Liver (tissue), 3 donors: ENCODE data around the gene DIP2C.

Experiments used
- ATF3 ChIP-seq: IDR thresholded peaks from 2 replicates; pipeline ENCODE4 v1.6.1; 2016; ENCODE audit warnings: antibody characterized with exemption
- CTCF ChIP-seq: fragments of 150-350 bp; IDR thresholded peaks from 2 replicates; pipeline ENCODE4 v1.5.1; 2017; ENCODE audit warnings: improper control_type of control experiment, low read depth, low read length; ENCODE audit not compliant: missing input control
- EGR1 ChIP-seq, 2 donors: IDR thresholded peaks; 2 replicates each; pipeline ENCODE4 v1.6.1; 2016 to 2018; ENCODE audit warnings: antibody characterized with exemption in 2 of 2, low read depth in 2 of 2
- FOXA1 ChIP-seq: IDR thresholded peaks from 2 replicates; pipeline ENCODE4 v1.6.1; 2016; ENCODE audit warnings: antibody characterized with exemption
- GABPA ChIP-seq, 2 donors: IDR thresholded peaks in 1 of 2; conservative IDR thresholded peaks in 1 of 2; 2 replicates each; pipeline ENCODE4 v1.6.1; 2016; ENCODE audit warnings: antibody characterized with exemption in 2 of 2, mild to moderate bottlenecking in 1 of 2, moderate library complexity in 1 of 2
- HNF4A ChIP-seq, 2 donors: conservative IDR thresholded peaks; 2 replicates each; pipeline ENCODE4 v1.6.1; 2016; ENCODE audit warnings: antibody characterized with exemption in 2 of 2, mild to moderate bottlenecking in 2 of 2
- JUND ChIP-seq, 2 donors: IDR thresholded peaks; 2 replicates each; pipeline ENCODE4 v1.6.1; 2016; ENCODE audit warnings: antibody characterized with exemption in 2 of 2
- MAX ChIP-seq: IDR thresholded peaks from 2 replicates; pipeline ENCODE4 v1.6.1; 2016; ENCODE audit warnings: antibody characterized with exemption
- RAD21 ChIP-seq, 2 donors: IDR thresholded peaks; 2 replicates each; pipeline ENCODE4 v1.6.1; 2016; ENCODE audit warnings: antibody characterized with exemption in 2 of 2, mild to moderate bottlenecking in 2 of 2
- REST ChIP-seq: IDR thresholded peaks from 2 replicates; pipeline ENCODE4 v1.6.1; 2016; ENCODE audit warnings: antibody characterized with exemption, mild to moderate bottlenecking
- SP1 ChIP-seq: IDR thresholded peaks from 2 replicates; pipeline ENCODE4 v1.6.1; 2018; ENCODE audit warnings: antibody characterized with exemption, mild to moderate bottlenecking
- TAF1 ChIP-seq: conservative IDR thresholded peaks from 2 replicates; pipeline ENCODE4 v1.6.1; 2016; ENCODE audit warnings: antibody characterized with exemption, mild to moderate bottlenecking
- YY1 ChIP-seq: IDR thresholded peaks from 2 replicates; pipeline ENCODE4 v1.6.1; 2016; ENCODE audit warnings: antibody characterized with exemption, mild to moderate bottlenecking
- donor health status: healthy.
- donor health status: healthy.

- TF ChIP-seq MAX, result no peak
- TF ChIP-seq CTCF, result no peak
- no peak for TF ChIP-seq RAD21 (IDR thresholded peaks at IDR 0.05)
- TF ChIP-seq ATF3, result no peak
- no peak for TF ChIP-seq TAF1
- TF ChIP-seq JUND (IDR thresholded peaks at IDR 0.05), result no peak
- TF ChIP-seq EGR1 (IDR thresholded peaks at IDR 0.05; ENCODE audit: low read depth in 2 of 2), result no peak
- no peak for TF ChIP-seq YY1
- no peak for TF ChIP-seq GABPA (IDR thresholded peaks at IDR 0.05 in 1 of 2, conservative IDR thresholded peaks at IDR 0.05 in 1 of 2)
- TF ChIP-seq FOXA1, result no peak
- no peak for TF ChIP-seq SP1
- no peak for TF ChIP-seq REST
- no peak for TF ChIP-seq HNF4A (conservative IDR thresholded peaks at IDR 0.05)
Measured at GRCh38 chr10:470339-471003, 219.0 kb downstream of the DIP2C start.
